HG02623 (cell line): ENCODE data around the gene NPW.
A peak's percentile ranks its signal among the peaks of the same experiment; 100 is the strongest.

ENCODE experiments used
- ATAC-seq: cut with Tn5 transposase; IDR thresholded peaks from one replicate; pipeline ENCODE4 v1.9.1; 2021; ENCODE audit warnings: moderate library complexity; ENCODE audit not compliant: unreplicated experiment

Gene NPW

DNA sequence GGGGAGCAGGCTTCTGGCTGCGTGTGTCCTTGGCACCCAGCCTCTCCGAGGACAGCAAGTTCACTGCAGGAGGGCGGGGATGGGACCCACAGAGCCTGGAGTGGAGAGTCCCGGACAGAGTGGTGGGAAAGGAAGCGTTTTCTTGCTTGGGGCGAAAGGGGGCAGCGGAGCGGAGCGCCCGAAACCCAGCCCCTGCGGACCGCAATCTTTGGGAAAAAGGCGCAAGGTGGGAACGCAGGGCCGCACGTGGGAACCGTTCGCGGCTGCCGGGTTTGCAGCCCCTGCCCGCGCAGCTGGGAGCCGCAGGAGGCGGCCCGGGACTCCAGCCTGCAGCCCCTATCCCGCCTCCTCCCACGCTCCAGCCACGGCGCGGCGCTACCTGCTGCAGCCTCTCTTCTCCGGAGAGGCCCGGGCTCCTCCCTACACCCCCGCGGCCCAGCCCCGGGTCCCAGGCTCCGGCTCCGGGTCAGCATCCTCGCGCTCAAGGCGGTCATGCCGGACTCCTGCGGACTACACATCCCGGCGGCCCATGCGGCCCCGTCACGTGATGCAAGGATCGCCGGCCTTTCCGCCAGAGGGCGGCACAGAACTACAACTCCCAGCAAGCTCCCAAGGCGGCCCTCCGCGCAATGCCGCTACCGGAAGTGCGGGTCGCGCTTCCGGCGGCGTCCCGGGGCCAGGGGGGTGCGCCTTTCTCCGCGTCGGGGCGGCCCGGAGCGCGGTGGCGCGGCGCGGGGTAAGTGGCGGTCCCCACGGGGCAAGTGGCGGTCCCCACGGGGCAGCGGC lies 27.9 kb downstream of the NPW start, which contains the start of the genes NTHL1 and TSC2:
Gene NTHL1, minus strand, starts transcription at position 505 of the 786 bp plus-strand sequence. Its CDS starts 11 bp downstream, at position 494.
Gene TSC2, plus strand, starts transcription at position 656 of the 786 bp plus-strand sequence. CDS start 631 bp downstream, outside the sequence.
- peak; percentile 93 for ATAC-seq

DNA sequence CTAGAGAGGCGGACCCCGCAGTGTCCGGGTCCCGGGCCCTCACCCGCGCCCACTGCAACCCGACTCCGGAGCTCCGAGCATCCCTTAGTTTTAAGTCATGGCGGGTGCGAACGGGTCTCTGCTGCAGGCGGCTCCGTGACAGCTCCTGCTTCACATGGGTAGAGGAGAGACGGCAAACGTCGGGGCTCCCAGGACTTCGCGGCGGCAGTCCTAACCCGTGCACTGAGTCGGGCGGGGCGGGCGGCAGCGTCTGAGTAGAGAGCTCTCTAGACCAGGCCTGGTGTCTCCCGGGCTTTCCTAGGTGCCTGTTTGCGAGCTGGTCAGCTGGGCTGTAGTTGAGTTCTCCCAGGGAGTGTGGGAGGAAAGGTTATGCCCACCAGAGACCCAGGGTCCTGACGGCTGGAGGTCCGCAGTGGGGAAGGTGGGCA lies 28.5 kb downstream of the NPW start:
- no peak for ATAC-seq

DNA sequence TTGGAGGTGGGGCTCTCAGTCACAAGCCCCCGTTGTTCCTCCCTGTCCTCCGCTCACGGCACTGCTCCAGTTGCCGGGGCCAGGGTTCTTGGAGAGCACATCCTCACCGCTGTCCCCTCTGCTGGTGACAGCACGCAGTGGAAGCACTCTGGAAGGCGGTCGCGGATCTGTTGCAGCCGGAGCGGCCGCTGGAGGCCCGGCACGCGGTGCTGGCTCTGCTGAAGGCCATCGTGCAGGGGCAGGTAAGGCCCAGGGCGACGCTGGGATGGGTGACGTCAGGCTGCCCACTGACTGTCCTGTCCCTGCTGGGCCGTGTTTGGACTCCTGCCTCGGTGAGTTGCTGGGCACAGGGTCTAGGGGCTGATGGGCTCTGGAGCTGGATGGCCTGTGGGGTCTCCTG lies 33.6 kb downstream of the NPW start:
- ATAC-seq, result no peak

DNA sequence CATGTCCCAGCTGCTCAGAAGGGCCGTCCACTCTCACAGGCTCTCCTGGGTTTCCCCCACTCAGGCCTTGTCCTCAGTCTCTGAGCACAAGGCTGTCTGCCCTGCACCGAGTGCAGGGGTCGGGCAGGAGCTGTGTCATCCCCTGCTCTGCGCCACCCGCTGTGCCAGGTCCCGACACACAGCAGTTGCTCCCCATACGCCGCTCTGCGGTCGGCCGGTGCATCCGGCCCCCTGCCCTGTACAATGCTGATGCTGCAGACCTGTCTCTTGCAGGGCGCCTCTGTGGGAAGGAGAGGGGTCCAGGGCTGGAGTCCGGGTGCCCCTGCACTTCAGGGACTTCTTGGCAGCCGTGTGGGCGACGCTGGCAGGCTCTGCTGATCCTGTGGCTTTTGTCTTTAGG lies 34.3 kb downstream of the NPW start:
- no peak for ATAC-seq

DNA sequence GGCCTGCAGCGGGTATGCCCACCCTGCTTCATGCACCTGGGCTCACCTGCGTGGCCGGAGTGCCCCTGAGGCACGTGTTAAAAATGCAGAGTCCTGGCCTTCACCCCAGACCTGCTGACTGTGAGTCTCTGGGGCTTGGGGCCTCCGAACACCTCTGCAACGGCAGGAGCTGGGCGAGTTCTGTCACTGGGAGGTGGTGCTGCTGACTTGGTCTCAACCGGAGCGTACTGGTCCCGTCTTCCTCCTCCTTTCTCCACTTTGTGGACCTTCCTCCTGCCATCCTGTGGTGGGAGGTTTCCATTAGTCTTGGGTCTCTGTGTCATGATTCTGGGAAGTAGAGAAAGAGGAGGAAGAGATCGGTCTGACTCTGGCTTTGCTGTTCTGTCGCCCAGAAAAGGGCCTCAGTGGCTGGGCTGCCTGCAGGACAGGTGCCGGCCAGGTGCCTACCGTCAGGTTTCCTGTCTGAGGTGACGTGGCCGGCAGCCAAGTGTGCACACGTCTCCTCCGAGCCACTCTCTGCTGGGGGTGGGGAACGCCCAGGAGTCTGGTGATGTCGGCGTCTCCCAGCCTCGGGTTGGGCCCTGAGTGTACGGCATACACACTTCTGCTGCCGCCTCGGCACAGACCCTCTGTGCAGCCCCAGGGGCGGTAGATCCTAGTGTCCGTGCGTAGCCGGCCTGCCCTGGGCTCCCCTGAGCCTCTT lies 35.1 kb downstream of the NPW start:
- no peak for ATAC-seq

DNA sequence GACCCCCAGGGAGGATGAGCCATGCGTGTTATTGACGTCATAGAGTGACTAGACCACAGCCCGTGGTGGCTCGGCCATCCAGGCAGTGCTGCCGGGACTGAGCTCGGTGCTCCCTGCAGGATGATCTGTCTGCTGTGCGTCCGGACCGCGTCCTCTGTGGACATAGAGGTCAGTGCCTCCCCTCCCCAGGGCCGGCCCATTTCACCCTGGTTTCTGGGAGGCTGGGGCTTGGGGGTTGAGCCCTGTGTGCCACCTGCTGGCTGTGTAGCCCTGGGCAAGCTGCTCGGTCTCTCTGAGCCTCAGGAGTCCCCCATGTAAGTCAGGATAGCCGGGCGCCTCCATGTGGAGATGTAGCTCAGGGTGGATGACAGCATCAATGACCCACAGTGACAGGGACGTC lies 36.5 kb downstream of the NPW start:
- no peak for ATAC-seq

DNA sequence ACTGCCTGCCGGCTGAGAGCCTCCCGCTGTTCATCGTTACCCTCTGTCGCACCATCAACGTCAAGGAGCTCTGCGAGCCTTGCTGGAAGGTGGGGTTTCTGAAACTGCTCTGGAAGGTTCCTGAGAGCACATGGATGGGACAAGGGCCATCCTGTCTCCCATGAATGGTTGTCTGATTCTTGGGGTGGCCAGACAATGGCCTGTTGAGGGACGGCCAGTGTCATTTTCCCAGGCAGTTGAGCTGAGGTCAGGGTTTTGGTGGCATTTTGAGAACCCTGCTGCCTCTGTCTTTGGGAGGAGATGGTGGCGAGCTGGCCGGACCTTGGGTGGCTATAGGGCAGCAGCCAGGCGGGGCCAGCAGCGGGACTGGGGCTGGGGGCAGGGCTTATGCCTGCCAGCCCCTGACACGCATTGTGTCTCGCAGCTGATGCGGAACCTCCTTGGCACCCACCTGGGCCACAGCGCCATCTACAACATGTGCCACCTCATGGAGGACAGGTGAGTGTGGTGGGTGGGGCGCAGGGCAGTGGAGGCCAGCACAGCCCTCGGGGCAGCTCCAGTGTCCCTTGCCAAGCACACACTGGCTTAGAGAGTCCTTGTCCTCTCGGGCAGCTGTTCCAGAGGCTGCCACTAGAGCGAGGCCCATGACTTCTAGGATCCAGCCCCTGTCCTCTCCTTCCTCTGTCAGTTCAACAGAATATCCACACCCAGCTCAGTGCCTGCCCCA lies 37.3 kb downstream of the NPW start:
- ATAC-seq, result no peak

DNA sequence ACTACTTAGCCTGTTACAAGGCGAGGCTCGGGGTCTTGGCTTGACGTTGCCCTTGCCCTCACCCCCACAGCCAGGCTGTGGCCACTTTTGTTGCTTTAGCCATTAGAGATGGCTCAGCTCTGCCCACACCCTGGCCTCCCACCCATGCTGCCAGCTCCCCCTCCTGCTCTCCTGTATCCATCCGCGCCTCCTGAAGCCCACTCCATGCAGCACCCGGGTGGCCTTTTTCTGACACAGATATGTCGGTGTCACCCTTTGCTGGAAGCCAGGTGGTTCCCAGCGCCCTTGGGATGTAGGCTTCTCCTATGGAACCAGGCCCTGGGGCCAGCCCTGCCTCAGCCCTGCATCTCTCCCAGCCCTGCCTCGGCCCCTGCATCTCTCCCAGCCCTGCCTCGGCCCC lies 37.9 kb downstream of the NPW start:
- ATAC-seq, result no peak

DNA sequence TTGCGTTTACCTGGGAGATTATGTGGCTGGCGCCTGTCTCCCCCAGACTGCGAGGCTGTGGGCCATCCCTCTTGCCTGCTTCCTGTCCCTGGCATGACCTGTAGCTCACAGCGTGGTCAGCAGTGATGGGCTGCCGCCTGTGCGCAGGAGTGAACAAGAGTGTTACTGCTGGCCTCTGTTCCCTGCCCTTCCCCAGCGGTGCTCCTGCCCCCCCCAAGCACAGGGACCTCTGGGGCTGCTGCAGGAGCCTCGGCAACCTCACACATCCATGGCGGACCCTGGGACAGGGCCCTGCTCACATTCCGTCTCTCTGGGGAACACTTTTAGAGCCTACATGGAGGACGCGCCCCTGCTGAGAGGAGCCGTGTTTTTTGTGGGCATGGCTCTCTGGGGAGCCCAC lies 38.8 kb downstream of the NPW start:
- ATAC-seq, result no peak

DNA sequence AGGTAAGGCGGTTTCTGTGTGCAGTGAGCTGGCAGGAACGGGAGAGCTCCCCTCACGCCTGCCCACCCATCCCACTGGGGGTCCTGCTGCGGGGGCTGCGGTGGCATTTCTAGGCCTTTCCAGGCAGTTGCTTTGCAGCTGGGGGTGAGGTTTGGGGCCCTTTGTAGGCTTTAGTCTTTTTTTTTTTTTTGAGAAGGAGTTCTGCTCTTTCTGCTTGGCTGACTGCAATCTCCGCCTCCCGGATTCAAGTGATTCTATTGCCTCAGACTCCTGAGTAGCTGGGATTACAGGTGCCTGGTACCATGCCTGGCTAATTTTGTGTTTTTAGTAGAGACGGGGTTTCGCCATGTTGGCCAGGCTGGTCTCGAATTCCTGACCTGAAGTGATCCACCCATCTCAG lies 39.3 kb downstream of the NPW start:
- ATAC-seq, result no peak

DNA sequence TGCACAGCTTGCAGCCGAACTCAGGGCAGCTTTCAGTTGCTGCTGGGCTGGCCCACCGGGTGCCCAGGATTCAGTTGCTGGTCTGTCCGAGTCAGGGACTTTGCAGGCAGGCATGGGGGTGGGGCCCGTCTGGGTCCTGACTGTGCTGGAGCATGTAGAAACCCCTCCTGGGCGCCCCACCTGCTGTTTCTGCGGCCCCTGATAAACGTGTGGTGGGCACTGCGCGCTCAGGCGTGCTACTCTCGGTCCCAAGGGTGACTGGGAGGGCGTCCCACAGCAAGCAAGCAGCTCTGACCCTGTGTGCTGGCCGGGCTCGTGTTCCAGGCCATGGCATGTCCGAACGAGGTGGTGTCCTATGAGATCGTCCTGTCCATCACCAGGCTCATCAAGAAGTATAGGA lies 40.8 kb downstream of the NPW start:
- ATAC-seq, result no peak

DNA sequence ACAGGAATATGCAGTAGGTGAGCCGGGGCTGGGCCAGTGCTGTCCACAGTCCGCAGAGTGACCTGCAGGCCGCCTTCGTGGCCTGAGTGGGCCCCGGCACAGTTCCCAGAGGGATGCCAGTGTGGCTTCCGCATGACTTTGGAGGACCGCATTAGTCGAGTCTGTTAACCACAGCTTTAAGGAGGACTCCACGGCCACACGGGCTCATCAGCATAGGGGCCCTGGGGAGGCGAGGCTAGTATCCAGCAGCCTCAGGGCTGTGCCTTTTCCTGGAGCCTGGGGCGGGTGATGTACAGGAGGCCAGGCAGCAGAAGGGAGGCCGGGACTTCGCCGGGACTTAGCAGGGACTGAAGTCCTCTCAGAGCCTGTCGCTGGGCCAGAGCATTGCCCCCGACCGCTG lies 41.4 kb downstream of the NPW start:
- no peak for ATAC-seq

DNA sequence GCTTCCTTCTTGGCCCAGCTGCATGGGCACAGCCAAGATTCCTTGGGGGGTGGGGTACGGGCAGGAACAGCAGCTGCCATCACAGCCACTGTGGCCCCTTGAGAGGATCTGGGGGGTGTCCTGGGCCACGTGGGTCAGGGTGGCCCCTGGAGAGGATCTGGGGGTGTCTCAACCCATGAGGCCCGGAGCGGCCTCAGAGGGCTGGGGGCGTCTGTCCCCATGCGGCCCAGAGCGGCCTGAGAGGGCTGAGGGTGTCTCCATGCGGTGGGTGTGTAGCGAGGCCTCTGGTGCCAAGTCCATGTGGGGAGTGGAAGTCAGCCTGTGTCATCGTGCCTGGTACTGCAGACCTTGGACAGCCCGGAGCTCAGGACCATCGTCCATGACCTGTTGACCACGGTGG lies 41.9 kb downstream of the NPW start:
- ATAC-seq, result no peak

DNA sequence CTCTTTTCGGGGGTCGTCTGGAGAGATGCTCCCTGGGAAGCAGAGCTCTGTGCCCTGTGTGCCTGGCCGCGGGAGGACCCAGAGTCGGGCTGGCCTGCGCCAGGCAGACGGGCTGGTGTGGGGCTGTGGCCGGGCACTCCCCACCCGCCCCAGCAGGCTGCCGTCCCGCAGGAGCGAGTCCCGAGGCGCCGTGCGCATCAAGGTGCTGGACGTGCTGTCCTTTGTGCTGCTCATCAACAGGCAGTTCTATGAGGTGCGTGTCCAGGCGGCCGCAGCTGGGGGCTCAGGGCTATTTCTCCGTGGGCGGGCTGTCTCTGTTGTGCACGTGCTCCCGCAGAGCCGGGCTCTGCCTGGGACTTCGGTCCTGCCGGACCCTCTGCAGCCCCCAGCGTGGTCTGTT lies 43.2 kb downstream of the NPW start:
- no peak for ATAC-seq

DNA sequence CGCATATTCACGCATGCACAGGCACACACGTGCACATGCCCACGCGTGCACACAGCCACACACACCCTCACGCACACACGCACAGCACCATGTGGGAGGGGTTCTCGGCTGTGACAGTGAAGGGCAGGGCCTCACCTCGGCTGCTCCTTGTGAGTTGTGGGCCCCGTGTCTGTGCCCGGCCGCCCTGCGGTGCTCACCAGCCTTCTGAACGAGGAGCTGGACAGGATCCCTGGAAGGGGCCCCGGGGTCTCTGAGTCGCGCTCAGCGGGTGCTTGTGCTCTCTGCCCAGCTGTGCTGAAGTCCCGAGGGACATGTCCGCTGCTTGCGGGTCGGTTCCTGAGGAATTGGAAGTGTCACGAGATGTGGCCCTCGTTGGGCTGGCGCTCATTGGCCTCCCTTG lies 44.3 kb downstream of the NPW start:
- no peak for ATAC-seq

DNA sequence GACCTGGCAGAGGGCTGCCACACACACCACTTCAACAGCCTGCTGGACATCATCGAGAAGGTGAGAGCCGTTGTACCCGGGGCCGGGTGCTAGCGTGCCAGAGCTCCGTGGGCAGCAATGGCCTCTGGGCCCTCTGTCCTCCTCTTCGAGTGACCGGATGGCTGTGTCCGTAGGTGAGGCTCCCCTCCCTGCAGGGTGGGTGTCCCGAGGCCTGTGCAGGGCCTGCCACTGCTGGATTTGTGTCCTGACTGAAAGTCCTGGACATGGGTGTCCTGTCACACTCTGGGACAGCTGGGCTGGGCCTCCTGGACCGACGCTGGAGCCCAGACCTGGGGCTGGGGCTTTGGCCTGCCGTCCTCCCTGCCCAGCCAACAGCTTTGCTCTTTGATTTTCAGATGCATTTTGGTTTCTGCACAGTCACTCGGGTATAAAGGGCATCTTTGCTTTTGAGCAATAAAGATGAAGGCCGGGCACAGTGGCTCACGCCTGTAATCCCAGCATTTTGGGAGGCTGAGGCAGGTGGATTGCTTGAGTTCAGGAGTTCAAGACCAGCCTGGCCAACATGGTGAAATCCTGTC lies 44.9 kb downstream of the NPW start:
- no peak for ATAC-seq

DNA sequence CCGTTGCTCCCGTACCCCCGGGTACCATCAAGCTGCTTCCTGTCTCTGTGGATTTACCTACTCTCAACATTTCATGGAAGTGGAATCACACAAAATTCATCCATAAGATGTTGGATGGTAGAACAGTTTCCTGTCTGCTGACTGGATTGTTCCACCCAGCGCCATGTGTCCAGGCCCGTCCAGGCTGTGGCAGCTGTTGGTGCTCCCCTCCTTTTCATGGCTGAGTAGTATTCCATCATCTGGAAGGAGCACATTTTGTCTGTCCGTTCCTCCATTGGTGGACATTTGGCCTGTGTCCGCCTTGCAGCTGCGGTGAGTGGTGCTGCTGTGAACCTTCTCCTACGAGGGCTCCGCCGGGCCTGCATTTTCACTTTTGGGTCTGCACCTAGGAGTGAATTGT lies 46.6 kb downstream of the NPW start:
- ATAC-seq, result no peak
